Activated CD4-positive, CD25-positive, alpha-beta regulatory T cell treated with anti-CD3 and anti-CD28 coated beads, Interleukin-2, amount 50 U/mL, for 24 hours (primary cell): ENCODE results near the gene CHMP4A.

Experiments
- ATAC-seq, 2 donors: fragments of 150-1000 bp; cut with Tn5 transposase; one replicate each; pipeline ENCODE4 v1.10.0; 2021; ENCODE audit warnings: mild to moderate bottlenecking in 1 of 2, moderate library complexity in 1 of 2

CHMP4A gene

DNA sequence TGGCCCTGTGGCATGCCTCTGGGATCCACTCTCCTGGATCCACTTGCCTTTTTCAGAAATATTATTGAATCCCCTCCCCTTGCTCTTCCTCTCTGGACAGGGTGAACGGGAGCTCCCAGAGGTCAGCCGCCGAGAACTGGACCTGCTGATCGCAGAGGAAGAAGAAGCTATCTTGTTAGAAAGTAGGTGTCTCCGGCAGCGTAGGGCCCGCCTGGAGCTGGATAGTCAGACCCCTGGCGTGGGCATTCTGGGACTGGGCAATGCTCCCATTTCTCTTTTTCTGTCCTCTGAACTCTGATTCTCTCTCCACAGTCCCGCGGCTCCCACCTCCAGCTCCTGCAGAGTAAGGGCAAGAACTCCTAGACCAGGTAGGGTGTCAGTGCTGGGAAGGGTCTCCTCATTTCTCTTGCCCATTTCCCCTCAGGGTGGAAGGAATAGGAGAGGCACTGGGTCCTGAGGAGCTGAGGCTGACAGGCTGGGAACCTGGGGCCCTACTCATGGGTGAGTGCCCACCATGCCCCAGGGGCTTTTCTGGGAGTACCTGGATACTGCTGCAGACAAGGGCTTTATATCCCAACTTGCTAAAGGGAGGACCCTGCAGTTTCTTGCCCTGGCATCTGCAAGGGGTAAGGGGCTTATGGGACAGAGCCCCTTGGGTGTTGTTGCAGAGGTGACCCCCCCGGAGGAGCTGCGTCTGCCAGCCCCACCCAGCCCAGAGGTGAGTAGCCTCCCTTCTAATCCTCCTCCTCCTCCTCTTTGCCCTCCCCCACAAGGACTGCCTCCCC lies 36.1 kb downstream of the CHMP4A start:
- no peak for ATAC-seq

GRCh38 chr14:24176599-24176998 lies 36.7 kb downstream of the CHMP4A start:
- ATAC-seq, result no peak

DNA sequence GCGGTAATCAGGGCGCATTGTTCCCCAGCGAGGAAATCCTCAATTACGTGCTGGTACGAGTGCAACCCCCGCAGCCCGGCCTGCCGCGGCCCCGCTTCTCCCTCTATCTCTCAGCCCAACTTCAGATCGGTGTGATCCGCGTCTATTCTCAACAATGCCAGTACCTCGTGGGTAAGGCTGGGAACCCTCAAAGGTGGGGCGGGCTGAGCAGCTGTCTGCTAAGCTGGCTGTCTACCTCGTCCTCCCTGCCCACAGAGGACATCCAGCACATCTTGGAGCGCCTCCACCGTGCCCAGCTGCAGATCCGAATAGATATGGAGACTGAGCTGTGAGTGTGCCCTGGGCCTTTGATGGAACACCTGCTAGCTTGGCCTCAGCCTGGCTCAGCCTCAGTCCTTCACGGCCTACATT lies 40.4 kb downstream of the CHMP4A start:
- no peak for ATAC-seq

DNA sequence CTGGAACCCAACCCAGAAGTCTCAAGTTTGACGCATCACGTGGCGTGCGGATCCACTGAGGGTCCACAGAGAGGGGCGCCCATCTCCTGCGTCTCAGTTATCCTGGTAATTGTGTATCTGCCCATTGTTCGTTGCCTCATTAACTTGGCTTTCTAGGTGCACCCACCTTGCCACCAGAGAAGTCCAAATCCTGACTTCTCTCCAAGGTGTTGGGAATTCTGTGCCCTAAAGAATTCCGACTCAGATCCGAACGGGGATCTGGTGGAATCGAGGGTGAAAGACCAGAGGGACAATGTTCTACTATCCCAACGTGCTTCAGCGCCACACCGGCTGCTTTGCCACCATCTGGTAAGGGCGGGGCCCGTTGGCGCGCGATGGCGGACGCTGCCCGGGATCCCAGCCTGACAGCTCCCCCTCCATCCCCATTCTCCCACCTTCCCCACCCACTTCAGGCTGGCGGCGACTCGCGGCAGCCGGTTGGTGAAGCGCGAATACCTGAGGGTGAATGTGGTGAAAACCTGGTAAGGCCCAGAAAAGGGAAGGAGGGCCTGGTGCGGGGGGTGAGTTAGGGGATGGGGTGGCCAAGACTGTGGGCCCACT lies 40.9 kb downstream of the CHMP4A start:
- ATAC-seq, result no peak

- peak; percentile 76 to 80 for ATAC-seq
Observed at GRCh38 chr14:24171422-24172260, 41.6 kb downstream of the CHMP4A start, which contains the start of gene REC8. TSS of gene REC8 (plus strand) at chr14:24172080. CDS start at chr14:24172553, 473 bp downstream.

DNA sequence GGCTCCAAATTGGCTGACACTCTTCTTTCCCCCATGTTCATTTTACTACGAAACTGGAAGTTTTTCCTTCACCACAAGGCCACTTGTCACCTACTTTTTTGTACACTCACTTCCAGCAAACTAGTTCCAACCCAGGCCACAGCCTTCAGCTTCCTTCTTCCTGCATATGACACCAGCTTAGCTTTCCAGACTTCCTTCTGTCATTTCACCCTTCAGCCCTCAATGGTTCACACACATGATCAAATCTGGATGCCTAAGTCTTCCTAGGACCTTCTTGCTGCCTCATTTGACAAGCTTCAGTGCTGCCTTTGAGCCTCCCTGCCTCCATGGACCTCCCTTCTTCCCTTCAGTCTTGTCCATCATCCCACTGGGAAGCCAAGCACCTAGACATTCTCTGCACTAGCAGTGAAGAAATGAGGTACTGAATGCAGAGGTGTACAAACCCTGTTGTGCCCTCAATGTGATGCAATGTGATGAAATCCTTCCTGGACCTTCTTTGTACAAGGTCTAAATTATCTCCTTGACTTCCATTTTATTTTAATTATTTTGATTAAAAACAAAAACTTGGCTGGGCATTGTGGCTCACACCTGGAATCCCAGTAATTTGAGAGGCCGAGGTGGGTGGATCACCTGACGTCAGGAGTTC lies 45.7 kb downstream of the CHMP4A start:
- no peak for ATAC-seq

GRCh38 chr14:24165785-24166184 lies 47.5 kb downstream of the CHMP4A start:
- ATAC-seq, result no peak

GRCh38 chr14:24164518-24164991 lies 48.7 kb downstream of the CHMP4A start:
- ATAC-seq, result no peak

- ATAC-seq, result no peak
Observed at GRCh38 chr14:24162093-24162492, 51.2 kb downstream of the CHMP4A start.

- peak; percentile 89 to 90 for ATAC-seq
Observed at GRCh38 chr14:24160850-24161804, 52.2 kb downstream of the CHMP4A start, which contains the start of gene IRF9. TSS of gene IRF9 (plus strand) at chr14:24161265. CDS start at chr14:24162145, 880 bp downstream.

DNA sequence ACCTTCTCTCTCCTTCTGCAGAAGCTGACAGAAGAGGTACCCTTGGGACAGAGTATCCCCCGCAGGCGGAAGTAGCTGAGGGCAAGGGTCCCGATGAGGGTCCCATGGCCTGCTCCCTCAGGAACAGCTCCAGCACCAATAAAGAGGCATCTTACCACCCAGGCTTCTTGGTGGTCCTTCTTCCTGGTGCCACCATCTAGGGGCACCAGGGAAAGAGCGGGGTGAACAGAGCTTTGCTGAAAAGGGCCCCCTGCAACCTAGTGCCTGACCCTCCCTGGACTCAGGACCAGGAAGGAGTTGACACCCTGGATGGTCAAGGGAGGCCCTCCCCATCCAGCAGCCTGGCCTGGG lies 52.8 kb downstream of the CHMP4A start:
- no peak for ATAC-seq

DNA sequence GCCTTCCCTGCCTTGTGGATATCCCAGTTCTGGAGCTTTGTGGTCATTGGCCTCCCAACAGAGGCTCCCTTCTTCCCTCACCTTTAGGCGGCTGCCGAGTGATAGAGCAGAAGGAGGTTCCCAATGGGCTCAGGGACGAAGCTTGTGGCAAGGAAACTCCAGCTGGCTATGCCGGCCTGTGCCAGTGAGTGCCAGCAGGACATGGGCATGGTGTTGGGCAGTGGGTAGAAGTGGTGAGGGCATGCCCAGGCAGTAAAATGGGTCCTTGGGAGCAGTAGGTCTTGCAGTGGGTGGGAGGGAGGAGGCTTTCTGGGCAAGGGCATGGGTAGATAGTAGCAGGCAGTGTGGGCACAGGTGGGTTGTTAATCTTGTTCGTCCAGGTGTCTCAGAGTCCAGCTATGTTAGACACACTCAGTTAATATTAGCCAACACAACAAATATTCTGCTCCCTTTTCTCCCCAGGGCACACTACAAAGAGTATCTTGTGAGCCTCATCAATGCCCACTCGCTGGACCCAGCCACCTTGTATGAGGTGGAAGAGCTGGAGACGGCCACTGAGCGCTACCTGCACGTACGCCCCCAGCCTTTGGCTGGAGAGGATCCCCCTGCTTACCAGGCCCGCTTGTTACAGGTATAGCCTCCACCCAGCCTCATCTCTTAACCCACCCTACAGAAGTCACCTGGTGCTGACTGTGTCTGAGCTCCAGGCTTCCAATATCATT lies 53.4 kb downstream of the CHMP4A start:
- no peak for ATAC-seq
